Eye (tissue), 1 donor: Measurements from ENCODE around the gene APOL4.
A peak's percentile ranks its signal among the peaks of the same experiment; 100 is the strongest.
"Not testable (repeated sequence)": the region's sequence is repeated elsewhere in the genome, so short reads cannot be mapped to it uniquely, and the experiment has no call there.

Source experiments
- DNase-seq: peaks from one replicate; pipeline ENCODE4 v3.0.0-alpha.2; 2015

APOL4 gene

DNA sequence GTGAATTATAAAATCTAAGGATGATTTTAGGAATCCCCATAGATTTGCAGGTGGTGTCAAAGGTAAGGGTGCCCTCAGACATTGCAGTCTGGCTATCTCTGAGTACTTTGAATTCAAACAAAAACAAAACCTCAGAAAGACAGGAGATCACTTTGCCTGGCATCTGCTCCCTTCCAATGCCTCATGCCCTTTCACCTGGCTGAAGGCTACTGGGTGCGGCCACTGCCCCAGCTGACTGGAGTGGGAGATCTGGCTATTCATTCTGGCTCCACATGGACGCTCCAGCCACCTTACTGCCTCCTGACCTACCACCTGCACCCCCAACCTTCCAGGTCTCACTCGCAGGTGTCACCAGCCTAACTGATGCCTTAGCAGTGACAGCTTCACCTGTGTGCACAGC is 28.0 kb upstream of the APOL4 start:
- not testable (repeated sequence) for DNase-seq

DNA sequence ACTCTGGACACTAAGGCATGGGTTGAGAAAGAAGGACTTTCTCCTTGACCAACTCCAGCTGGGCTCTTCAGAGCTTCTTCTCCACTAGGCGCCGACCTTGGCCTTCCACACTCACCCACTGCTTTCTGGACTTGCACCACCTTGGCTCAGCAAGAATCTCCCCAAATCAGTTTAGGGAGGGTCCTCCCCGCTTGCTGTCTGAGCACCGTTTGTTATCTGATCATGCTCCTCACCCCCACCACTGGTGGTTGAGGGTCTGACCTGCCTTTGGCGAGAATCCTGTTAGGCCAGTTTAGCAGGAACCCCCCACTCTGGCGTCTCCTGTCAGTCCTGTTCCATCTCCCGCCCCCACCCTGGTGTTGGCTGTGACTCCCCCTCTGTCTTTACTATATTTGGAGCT is 27.3 kb upstream of the APOL4 start:
- peak; percentile 19 for DNase-seq

DNA sequence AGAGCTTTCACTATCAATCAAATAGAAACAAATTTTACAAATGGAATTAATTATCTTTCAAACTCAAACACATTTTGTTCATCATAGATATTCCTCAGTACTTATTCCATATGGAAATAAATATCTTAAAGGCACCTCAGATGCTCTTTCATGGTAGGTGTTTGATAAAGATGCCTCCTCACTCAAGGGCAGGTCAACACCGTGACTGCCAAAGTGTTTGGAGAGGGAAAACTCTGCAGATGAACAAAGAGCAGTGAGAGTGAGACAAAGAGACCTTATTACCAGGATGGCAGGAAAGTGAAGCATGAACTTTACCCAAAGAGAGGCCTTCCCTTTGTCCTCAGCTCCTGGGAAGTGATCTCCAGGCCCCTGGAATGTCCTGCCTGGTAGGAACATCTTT is 26.8 kb upstream of the APOL4 start:
- not testable (repeated sequence) for DNase-seq

DNA sequence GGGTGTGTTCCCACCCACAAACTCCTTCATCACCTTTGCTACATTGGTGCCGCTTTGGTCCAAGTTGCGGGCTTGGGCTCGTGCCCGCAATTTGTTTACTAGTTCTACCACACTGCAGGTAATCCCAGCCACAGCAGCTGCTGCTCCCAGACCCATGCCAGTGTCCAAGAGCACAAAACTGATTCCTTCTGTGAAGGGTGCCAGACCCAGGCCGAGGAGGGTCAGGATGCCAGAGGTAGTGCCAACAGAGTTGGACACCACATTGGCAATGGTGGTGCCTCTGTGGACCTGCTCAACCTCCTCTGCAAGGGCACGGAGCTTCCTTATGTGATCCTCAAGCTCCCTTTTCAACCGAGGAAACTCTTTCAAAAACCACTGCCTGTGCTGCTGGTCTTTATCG is 26.2 kb upstream of the APOL4 start:
- no peak for DNase-seq

DNA sequence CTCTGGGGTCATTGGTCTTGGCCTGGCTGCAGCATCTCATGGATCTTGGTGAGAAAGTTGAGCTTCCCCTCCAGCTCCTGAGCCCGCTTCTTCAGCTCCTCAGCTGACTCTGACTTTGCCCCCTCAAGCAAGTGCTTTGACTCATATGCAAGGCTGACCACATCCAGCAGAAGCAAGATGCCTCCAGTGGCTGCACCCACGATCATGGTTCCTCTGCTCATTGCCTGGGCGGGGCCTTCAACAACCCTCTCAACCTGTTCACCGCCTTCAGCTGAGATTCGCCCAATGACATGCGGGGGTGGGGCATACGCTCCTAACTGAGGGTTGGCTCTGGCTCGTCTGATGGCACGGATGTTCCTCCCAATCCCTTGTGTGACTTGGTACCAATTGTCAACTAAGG is 25.8 kb upstream of the APOL4 start:
- DNase-seq, result no peak

DNA sequence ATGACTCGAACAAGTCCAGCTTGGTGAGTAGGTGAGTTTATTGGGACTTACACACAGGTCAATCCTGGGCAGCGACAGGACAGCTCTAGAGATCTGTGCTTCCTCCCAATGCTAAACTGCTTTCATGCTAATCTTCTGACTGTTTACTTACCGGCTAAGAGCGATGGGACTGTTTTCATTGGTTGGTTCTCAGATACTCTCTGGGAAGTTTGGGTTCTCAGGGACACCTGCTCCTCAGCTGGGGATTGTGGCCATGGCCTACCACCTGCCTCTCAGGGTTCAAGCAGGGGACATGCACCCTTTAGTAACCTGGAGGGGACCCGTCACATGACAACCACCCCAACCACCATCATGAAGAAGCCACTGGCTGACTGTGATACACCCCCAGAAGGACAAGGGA is 24.6 kb upstream of the APOL4 start:
- DNase-seq, result no peak

DNA sequence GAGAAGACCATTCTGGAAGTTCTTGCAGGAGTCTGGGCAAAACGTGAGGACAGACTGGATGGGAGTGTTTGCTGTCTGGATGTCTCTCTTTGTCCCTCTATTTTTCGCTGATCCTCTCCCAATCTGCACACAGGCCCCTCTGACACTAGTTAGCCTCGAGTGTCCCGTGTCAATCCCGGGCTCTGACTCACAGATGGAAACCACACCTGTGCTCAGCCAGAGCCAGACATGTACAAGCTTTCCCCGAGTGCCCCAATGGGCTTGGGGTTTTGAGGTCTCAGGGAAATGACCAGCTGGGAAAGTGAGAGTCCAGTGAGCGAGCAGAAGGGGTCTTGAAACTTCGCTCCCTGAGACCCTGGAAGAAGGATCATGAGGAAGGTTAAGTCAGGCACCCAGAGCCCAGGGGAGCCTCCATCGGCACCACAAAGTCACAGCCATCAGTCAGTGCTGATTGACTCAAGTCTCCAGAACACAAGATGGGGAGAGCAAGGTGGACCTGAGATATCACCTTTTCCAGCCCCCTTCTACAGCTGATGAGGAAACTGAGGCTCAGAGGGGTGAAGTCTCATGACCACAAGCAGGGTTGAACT is 23.8 kb upstream of the APOL4 start:
- no peak for DNase-seq

DNA sequence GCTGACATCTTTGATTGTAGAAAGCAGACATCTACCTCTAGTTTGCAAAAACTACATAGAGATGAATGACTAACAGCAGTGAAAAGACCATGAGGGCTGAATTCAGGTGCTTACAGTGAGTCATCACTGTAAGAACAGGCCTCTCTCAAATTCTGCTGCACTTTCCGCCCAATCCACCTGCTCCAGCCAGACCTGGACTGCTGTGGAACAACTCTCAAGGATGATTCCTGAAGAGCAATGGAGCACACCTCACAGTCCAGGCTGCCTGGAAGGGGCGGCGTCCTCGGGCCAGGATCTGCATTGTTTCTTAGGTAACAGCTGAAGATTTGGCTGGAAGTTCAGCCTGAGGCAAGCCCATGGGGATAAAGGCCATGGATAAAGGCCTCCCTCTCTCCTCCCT is 22.6 kb upstream of the APOL4 start:
- no peak for DNase-seq

DNA sequence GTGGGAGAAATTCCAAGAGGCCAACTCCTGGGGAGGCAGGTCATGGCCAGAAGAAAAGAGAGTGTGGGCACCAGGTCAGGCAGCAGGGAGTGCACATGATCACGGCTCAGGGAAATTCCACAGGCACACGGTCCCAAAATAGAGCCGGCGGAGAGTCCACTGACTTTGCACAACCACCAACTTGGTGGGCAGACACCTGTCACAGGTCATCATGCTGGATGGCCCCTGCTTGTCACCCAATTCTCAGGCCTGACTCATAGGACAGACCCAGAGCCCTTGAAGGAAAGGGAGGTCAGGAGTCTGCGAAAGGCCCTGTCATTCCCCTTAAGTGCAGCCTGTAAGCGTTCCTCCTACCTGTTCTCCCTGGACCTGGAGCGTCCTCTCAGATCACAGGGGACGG is 21.9 kb upstream of the APOL4 start:
- no peak for DNase-seq

DNA sequence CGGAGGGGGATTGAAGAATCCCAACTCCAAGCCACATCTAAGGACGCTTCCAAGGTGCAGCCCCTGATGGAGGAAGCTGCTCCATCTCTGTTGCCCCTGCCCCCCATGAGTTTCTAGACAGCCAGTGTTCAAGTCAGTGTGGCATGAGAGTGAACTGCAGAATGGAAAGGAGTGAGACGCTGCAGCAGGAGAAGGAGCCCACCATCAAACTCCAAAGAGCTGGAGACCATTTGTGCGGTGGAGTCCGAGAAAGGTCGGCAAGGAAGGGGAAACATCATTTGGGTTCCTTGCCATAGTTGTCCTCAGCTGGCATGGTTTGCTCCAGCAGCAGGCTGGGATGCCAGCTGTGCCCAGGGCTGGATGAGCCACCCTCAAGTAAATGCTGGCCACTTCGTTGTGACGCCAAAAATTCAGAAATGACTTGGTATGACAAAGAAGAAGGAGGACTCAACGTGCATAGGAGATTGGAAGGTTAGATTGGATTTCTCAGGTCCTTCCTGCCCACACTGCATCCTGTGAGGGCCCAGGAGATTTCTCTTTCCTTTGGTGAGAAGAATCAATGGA is 21.4 kb upstream of the APOL4 start:
- DNase-seq, result no peak

DNA sequence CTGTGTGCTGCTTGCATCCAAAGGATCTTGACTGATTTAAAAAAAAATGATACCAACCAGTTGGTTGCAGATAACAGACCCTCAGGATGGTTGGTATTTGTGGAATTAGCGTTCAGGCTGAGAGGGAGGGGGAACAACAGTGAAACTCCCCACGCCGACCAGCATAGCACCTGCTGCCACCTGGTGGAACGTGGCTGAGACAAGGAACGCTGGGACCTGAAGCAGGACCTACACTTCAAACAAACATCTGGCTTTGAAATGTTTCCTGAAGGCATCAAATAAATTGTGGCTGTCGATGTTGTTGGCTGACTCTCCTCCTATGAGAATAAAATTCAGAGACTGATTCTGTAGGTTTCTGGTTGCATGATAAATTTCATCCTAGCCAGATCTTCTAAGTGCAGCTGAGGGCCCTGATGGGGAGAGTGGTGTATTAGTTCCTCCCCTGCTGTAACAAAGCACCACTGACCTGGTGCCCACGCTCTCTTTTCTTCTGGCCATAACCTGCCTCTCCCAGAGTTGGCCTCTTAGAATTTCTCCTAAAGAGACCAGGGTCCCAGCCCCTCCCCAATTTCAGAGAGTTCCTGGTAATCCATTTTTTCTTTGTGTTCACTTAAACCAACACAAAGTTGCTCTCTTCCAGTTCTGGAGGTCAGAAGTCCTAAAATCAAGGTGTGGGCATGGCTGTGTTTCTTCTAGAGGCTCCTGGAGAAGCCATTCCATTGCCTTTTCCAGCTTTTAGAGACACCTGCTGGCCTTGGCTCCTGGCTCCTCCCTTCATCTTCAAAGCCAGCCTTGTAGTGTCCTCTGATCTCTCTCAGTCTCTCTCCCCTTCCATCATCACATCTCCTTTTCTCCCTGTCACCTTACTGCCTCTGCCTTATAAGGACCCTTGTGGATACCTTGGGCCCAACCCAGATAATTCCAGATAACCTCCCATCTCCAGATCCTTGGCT is 20.5 kb upstream of the APOL4 start:
- peak; percentile 73 for DNase-seq

DNA sequence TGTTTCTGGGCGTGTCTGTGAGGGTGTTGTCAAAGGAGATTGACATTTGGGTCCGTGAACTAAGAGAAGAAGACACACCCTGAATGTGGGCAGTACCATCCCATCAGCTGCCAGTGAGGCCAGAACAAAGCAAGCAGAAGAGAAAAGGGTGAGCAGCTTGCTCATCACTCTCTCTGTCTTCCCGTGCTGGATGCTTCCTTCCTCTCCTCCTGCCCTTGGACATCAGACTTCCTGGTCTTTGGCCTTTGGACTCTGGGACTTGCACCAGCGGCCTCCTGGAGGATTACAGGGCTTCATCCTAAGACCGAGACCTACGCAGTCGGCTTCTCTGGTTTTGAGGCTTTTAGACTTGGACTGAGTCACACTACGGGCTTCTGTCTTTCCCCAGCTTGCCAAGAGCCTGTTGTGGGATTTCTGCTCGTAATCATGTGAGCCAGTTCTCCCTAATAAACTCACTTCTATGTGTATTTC is 18.9 kb upstream of the APOL4 start:
- peak; percentile 43 for DNase-seq

DNA sequence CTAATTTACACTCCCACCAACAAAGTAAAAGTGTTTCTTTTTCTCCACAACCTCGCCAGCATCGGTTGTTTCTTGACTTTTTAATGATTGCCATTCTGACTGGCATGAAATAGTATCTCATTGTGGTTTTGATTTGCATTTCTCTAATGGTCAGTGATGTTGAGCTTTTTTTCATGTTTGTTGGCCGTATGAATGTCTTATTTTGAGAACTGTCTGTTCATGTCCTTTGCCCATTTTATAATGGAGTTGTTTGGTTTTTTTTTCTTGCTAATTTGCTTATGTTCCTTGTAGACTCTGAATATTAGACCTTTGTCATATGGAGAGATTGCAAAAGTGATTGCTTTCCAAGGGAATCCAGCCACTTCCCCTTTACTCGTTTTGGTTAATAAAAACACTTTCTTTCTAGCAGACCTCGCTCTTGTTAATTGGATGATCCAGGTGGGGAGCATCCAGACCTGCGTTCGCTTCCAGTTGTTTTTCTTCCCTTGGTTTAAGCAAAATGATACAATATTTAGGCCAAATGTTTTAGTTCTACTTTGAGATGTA is 17.1 kb upstream of the APOL4 start:
- DNase-seq, result no peak

DNA sequence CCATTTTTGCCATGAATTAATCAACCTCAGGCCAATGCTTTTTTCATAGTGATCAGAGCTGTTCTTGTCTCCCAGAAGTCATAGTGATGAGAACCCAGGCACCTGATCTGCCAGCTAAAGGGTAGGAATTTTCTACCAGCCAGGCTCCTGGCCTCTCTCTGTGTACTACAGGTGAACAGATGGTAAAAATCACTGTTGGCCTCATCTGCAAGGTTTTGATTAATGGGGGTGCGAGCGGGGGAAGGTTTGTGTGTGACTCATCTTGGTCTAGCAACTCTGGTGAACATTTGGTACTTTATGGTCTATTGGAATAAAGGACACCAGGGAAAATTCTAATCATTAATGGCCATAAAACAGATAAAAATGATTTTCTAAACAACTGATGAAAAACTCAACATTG is 14.4 kb upstream of the APOL4 start:
- no peak for DNase-seq

DNA sequence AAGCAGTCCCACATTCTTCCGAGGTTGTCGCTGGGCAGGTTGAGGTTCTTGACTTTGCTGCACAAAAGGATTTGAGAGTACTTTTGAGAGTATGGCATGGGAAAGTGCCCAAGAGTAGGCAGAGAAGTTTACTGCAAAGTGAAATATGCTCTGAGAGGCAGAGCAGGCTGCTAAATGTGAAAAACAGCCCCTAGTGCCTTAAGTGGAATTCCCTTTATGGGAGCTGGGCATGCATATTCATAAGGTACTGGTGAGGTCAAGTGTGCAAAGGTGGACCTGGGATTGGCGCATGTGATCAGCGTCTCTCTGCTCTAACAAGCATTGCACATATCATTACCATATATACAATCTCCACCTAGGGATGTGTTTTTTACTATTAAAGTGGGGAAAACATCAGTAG is 12.0 kb upstream of the APOL4 start:
- DNase-seq, result no peak

DNA sequence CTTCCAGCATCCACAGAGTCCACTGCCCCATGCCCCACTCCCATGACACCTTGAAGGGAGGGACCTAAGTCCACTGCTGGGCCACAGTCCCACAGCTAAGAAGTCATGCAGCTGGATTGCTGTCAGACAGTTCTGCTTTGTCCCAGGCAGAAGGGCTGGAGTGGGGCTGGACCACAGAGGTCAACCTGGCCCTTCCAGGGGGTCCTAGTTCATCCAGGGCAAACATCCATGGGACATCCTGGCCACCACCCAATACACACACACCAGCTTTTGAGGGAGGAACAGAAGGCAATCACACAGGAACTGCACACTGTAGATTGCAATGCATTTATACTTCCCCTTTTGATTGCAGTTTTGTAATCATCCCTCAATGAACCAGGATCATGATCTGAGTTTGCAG is 11.3 kb upstream of the APOL4 start:
- DNase-seq, result no peak

DNA sequence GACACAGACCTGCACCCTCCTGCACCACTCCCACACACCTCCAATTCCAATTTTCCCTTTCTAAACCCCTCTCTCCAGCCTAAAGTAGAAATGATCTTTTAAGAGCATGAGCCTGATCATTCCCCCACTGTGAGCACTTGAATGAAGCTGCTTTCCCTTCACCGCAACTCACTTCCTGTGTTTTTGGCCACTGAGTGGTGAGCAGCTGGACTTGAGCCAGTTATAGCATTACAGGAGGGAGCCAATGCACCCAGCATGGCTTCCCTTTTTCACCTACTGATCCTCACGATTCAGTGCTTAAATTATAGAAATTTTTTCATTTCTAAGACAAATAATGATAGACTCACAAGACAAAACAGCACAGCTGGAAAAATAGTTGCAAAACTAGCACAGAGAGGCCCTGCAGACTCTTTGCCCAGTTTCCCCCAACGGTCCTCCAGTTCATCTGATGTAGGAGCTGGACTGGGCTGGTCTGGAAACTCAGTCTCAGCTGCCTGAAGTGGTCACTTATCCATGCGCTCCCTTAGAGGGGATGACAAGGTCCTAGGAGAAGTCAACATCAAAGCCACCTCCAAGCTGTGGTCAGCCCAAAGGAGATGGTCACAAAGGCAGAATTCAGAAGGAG is 9.7 kb upstream of the APOL4 start:
- DNase-seq, result no peak

DNA sequence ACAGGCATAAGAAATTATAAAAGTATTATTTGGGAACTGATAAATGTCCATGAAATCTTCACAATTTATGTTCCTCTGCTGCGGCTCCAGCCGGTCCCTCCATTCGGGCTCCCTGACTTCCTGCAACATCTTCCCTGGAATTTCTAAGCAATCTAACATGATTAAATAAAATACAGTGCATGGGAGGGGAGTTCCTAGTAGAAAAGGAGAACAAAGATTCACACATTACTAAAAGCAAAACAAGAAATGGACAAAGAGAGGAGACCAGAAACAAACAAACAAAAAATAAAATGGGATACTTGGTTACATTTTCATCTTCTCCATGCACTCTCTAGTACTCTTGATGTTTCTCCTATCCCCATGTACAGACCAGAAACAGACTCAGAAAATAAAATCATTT is 8.6 kb upstream of the APOL4 start:
- no peak for DNase-seq

DNA sequence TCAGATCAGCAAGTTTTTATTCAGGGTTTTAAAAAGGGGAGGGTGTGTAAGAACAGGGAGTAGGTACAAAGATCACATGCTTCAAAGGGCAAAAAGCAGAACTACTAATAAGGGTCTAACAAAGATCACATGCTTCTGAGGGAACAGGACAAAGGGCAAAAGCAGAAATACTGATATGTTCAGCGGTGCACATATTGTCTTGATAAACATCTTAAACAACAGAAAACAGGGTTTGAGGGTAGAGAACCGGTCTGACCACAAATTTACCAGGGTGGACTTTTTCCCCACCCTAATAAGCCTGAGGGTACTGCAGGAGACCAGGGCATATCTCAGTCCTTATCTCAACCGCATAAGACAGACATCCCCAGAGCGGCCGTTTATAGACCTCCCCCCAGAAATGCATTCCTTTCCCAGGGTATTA is 7.9 kb upstream of the APOL4 start:
- DNase-seq, result not testable (repeated sequence)

DNA sequence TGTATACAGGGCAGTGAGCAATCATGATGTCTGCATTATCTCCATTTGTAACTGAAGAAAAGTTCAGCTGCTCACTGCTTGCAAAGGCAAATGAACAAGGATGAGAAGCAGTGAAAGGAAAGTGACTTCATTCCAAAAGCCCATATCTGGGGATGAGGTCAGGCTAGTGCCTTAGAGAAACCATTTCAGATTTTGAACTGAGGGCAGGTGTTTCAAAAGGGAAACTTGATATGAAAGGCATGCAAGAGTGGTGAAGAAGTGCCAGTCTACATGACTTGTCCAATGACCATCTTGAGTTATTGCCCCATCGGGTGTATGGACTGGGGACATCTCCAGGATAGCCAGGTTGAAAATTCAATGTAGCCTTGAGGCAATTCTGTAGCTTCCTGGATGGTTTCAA is 7.3 kb upstream of the APOL4 start:
- no peak for DNase-seq

DNA sequence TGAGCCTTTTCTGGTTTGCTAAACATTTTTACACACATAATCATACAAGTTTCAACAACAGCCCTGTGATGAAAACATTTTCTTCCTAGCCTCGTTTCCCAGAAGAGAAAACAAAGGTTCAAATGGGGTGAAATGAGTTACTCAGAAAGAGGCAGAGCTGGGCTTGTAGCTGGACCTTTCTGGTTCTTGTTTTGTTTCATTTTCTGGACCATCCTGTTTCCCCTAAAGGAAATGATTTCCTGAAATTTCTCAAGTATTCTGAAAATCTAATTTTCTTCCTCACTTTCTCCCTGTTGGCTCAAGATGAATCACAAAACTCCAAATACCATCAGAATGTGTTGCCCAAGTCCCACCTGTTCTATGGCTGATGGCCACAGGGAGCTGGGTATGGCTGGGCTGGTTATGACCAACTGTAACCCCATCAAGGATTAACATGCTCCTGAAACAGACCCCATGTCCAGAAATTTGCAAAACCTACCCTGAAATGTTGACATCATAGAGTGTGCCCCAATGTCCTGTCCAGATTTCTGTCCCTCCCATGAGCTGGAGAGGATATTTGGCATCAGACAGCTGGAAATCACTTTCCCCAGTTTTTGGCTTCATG is 6.7 kb upstream of the APOL4 start:
- DNase-seq, result no peak

DNA sequence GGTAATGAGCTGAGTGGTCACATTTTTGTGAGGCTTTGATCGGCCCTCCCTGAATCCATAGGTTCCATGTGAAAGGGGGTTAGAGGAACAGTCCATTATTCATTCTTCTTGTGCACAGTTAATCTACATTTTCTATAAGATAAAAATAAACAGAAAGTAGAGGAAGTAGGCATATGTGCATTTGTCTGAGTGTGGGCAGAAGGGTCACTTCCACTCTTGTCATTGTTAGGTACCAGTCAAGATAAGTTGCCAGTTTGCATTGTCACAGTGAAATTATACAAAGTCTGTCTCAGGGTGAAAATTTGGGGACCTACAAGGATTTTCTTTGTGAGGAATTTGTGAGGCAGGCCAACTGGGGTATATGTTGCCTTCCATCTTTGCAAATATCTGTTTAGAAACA is 4.6 kb upstream of the APOL4 start:
- DNase-seq, result no peak

DNA sequence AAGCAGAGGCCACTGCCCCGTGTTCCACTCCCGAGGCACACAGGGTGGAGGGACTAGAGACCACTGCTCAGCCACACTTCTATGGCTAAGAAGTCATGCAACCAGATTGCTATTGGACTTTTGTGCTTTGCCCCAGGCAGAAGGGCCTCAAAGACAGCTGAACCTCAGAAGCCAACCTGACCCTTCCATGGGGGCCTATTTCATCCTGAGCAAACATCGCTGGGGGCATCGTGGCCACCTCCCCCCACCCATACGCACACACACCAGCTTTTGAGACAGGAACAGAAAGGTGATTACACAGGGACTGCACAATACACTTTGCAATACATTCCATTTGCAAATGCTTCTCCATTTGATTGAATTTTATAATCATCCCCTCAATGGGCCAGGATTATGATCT is 4.0 kb upstream of the APOL4 start:
- DNase-seq, result not testable (repeated sequence)
